Fibroblast of peridontal ligament (primary cell): ENCODE data around the gene ANAPC10.
"Not testable (repeated sequence)": the region's sequence is repeated elsewhere in the genome, so short reads cannot be mapped to it uniquely, and the experiment has no call there.

Source experiments
- DNase-seq: peaks from one replicate; pipeline ENCODE4 v3.0.0-alpha.2; 2010; ENCODE audit errors: extremely low read depth

The ANAPC10 gene, protein sequence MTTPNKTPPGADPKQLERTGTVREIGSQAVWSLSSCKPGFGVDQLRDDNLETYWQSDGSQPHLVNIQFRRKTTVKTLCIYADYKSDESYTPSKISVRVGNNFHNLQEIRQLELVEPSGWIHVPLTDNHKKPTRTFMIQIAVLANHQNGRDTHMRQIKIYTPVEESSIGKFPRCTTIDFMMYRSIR

DNA sequence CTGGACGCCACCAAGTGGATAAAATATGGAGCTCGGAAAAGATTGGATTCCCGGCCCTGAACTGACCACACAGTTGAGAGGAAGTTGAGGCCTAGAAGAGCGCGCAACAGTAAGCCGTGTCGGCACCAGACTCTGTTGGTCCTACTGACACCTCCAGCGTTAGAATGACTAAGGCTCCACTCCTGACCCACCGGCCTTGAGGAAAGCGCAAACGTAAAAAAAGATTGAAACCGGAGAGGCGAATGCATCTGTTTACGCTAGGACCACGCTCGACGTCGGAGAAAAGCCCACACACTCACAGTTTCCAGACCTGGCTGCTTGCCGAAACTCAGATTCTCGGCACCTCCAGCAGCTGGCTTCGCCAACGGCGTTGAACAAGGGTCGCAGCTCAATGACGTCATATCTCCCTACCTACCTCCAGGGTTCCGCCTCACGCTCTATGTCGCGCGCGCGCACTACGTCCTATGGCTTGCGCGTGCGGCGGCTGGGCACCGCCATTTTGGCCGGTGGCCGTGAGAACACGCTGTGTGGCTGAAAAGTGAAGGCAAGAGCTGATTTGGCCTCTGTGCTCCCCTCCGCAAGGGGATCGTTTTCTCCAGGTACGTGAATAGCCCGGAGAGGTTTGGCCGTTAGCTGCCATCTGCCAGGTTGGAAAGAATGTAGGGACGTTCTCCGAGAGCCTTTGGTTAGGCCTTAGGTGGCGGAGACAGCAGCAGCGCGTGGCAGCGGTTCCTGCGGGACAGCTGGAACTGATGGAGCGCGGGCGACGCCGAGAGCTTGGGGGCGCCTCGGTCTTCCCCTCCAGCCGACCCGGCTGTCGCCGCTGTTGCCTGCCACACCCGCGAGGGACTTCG, at the start of gene ANAPC10, which contains the start of gene ABCE1:
TSS of gene ANAPC10 (minus strand) at position 376 of the 854 bp plus-strand sequence. CDS start 2,097 bp downstream, outside the sequence.
TSS of gene ABCE1 (plus strand) at position 491 of the 854 bp plus-strand sequence. CDS start 6,102 bp downstream, outside the sequence.
- DNase-seq, result peak; percentile 99

DNA sequence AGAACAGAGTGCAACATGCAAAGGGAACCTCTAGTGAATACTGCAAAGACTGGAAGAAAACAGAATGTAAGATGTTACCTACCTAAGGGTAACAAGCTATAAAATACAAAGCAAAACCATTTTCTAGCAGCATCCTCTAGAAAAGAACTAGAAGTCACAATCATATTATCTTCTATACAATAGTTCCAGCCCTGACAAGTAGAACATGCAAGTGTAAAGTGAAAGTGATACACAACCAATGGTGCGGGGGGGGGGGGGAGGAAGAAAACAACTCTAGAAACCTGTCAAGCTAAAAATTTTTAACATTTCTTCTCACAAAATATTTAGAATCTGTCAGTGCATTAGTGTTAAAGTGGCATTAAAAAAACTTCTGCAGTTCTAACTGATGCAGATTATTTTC, 38.2 kb upstream of the ANAPC10 start:
- not testable (repeated sequence) for DNase-seq

DNA sequence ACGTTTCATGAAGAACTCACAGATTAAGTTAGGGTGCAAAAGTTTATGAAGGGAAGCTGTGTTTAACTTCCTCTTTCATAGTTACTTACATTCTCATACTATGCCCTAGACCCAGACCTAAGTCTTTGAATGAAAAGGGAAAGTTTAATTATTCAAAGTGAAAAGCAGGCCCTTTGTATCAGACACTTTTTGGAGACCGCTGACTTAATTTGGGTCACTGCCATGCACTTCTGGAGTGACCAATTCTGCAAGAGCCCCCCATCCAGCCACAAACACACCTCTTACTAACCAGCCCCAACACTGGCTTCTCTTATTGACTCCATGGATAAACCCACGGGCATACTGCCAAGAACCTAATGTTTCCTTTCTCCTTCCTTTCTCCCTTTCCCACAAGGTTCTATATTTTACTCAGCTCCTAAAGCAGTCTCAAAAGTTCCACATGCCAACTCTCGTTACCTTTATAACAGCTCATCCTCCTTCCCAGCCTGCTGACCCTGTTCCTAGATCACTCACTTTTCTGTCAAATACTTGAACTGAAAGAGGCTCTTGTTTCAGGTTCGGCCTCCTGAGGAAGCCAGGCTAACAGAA, 34.6 kb upstream of the ANAPC10 start:
- peak; percentile 27 for DNase-seq

DNA sequence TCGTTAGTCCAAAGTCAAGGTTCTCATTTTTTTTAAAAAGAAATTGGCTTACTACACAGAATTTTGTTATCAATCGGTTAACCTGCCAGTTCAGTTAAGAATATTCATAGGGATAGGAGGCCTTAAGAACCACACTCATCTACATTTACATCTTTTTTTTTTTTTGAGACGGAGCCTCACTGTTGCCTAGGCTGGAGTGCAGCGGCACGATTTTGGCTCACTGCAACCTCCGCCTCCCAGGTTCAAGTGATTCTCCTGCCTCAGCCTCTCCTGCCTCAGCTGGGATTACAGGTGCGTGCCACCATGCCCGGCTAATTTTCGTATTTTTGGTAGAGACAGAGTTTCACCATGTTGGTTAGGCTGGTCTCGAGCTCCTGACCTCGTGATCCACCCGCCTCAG, 33.9 kb upstream of the ANAPC10 start:
- no peak for DNase-seq

DNA sequence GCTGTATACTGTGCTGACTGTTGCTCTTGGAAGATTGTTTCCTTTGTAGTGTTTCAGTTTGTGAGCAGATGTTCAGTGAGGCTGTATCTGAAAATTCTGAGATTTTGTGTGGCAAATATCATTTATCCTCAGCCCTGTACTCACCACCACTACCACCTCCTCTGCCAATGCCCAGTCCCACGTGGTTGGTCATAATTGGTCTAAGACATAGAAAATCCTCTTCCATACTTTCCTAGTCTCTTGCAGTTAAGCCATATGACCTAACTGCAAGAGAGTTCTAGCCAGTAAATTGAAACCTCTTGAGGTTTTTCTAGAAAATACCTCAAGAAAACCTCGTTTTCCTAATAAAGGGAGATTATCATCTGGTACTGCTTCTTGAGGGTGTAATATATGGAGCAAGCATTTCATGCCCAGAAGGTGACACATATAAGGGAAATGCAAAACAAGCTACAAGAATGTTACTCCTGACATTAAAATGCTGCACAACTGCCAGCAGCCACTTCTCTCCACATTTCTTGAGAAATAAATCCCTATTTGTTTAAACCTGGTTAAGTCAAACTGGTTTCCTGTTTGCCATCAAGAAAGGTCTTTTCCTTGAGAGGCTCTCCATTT, 32.9 kb upstream of the ANAPC10 start:
- peak; percentile 89 for DNase-seq

DNA sequence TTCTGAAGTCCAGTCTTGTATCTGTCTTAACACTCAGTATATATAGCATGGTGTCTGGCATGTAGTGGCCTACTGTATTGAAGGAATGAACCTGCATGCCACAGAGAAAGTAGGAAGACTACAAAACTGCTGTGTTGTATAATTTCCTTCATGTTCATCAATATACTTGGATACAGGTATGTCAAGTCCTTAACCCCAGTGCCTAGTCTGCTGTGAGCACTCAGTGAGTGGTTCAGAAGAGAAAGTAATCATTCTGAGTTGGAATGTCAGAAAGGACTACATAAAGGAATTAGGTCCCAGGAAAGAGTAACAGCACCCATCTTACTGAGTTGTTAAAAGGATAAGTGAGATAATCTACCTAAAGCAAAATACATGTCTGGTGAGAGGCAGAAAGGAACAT, 32.1 kb upstream of the ANAPC10 start:
- DNase-seq, result no peak

DNA sequence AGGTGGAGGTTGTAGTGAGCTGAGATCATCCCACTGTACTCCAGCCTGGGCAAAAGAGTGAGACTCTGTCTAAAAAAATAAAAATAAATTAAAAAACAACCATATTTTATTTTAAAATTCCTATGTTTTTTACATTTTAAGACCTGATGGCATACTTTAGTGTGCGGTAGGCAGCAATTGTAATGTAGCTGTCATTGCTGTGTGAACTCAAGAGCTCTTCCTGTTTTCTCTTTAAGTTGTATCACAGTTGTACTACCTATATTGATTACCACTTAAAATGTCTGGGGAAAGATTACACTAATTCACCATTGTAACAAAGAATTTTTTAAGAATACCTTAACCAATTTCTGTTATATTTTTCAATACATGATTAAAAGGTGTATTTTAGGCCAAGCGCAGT, 27.4 kb upstream of the ANAPC10 start:
- no peak for DNase-seq

DNA sequence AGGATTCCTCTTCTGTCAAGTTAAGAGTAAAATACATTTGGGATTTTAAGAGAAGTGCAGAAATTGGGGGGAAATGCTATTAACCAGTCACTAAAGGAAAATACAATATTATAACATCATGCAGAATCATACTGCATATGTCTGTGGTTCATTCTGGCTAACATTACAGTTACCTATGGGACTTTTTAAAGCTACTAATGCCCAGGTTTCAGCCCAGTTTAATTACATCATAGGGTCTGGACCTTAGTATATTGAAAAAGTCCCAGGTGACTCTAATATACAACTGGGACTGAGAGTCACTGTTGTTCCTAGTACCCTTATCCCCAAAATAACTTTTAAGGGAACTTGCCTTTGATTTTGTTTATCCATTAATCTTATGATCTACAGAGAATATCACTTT, 10.1 kb upstream of the ANAPC10 start:
- DNase-seq, result no peak

DNA sequence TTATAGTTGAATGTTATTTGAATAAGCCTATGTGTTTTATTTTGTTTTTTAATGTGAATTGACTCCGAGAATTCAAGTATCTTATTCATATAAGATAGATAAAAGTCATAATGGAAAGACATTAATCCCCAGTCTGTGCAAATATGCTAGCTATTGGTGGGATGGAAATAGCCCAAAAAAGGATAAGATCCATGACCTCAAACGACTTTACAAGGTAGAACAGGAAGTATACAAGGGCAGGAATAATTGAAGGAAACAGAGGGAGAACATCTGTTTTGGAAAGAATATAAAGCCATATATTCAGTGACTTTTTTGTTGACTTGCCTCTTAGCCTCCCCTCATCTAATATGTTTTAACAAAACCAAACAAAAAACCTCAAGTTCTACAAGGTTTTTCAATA, 9.1 kb upstream of the ANAPC10 start:
- DNase-seq, result no peak

DNA sequence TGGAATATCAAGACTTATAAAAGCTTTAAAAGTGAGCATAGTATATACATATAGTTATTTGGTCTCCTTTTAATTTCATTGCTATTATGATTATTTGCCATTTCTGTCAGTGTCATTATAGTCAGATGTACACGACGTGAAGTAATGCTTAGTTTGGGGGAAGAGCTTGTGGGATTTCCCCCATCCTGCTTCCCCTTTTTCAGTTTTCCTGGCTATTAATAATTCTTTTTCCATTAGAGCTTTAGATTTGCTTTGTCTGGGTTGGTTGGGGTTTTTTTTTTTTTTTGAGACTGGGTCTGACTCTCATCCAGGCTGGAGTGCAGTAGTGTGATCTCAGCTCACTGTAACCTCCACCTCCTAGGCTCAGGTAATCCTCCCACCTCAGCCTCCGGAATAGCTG, 5.5 kb upstream of the ANAPC10 start:
- no peak for DNase-seq

DNA sequence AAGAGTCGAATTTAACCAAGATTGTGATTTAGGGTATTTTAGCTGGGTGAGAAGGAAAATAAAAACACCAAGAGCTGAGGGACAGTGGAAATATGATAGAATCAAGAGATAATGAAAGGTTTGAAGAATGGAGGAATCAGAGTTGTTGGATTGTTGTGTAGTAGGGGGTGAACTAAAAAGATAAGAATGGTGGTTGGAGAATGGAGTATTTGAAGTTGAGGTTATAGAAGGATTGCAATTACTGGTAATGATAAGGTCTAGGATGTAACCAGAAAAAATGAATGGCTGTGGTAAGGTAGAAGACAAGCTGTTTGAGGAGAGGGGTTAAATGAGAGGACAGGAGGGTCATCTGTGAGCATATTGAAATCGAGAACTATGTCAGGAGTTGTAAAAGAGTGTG, 4.6 kb upstream of the ANAPC10 start:
- DNase-seq, result no peak

DNA sequence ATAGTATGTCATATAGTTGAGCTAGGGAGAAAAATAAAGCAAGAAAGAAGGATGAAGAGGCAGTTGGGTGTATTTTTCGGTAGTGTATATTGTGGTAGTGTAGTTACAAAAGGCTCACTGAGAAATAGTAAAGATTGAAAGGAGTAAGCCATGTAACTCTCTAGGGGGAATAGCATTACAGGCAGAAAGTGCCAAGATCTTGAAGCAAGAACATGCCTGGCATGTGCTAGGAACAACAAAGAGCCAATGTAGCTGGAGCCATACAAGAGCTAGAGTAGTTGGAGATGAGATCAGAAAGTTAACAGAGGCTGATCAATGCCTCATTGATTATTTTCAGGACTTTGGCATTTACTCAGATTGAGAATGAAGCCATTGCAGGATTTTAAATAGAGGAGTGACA, 3.1 kb upstream of the ANAPC10 start:
- peak; percentile 76 for DNase-seq

DNA sequence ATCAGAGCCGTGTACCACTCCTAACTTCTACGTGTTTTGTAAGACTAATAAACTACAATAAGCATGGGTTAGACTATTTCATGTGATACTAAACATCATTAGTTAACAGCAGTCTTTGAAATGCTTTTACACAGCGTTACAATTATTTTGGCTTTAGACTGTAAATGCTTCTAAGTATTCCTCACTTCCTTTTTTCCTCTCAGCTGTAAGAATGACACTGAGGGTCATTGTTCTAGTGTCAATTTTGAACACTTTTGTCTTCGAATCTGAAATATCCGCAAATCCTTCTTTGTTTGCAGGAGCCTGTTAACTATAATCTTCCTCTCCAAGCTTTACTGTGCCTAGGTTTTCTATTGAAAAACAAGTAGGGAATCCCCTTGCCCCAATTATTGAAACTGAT, 1.7 kb upstream of the ANAPC10 start:
- no peak for DNase-seq

DNA sequence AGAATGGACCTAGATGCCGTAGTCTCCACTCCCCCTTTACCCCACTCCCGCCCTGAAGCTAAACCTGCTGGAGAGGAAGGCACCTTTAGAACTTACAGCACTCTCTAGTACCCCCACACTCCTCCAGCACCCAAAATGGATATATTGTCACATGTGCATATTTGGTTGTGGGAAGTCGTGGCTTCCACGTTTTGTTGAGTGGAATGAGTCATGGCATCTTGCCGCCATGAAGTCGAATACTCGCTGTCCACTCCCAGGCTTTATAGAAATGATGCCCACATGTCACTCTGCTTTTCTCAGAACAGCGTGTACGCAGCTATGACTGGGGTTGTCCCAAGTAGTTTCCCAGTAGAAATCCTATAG, 660 bp upstream of the ANAPC10 start:
- DNase-seq, result peak; percentile 61

DNA sequence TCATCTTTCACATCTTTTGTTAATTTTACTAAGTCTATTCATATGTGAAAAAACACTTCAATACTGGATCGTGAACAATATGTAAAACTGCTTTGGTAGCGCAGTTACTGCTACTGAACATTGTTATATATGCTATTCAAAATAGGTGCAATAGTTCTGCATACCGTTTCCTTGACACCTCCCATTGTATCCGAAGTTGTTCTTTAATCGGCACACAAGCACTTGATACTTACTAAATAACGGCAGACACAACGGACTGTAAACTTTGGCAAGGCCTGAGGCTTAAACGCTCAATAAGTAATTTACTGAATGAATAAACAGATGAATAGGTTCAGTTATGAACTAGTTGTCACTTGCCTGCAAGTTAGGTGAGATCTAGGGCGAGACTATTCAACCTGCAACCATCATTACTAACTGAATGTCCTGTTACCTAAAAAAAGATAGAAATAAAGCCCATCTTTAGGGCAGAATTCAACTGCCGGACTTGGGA, 620 bp downstream of the ANAPC10 start:
- DNase-seq, result no peak

DNA sequence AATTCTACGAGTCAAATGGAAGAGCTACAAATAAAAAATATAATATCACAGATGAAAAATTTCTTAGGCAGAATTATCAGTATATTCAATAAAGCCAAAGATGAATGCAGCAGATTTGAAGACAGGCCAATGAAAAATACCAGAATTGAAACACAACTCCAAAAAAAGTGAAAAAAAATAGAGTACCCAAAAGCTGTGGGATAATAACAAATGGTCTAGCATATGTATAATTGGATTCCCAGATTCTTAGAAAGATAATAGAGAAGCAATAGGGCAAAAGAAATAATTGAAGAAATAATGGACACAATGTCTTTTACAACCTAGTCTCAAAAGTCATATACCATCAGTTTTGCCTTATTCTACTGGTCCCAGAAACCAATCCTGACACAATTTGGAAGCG, 4.4 kb downstream of the ANAPC10 start:
- DNase-seq, result no peak

DNA sequence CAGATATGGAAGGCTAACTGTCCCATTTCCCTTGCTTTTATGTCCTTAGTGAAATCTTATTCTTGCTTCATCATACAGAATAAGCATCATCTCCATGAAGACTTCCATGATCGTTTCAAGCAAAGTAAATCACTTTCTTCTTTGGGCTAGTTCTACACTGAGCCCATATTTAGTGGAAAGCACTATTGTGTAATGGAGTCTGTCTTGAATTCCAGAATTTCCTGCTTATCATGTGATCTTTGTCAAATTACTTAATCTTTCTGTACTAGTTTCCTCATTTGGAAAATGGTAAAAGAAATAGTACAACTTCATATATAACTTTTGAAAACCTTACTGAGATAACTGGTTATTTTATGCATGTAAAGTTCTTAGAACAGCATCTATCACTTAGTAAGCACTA, 7.6 kb downstream of the ANAPC10 start:
- DNase-seq, result no peak

DNA sequence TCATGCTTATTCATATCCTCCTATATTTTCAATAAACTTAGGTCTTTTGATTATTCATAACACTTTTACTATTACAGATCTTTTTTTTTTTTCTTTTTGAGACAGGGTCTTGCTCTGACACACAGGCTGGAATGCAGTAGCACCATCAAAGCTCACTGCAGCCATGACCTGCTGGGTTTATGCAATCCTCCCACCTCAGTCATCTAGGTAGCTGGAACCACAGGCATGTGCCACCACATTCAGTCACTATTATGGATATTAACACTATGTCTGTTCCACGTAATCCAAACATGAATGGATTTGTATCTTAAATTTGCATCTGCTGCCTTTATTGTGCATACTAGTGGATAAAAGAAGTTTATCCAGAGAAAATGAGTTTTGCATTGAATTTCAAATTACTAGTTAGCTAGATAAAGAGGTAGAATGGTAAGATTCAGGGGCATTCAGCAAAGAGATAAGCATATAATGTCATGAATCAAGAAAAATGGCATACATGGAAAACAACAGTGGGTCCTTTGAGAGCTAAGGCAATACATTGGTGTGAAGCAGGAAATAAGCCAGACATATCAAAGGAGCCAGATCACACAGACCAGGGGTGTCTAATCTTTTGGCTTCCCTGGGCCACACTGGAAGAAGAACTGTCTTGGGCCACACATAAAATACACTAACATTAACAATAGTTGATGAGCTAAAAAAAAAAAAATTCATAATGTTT, 13.9 kb downstream of the ANAPC10 start:
- no peak for DNase-seq

DNA sequence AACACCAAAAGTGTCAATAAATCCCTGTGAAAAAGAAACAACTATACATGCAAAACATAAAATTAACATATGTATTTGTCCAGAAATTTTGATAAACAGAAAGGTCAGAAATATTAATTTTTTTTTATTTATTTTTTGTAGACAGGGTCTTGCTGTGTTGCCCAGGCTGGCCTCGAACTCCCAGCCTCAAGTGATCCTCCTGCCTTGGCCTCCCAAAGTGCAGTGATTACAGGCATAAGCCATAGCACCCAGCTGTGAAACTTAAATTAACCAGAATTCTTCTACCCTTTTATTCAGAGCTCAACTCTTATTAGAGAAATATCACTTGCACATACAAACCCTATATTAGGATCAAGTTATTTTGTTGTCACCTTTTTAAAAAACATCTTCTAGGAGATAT, 16.2 kb downstream of the ANAPC10 start:
- no peak for DNase-seq

DNA sequence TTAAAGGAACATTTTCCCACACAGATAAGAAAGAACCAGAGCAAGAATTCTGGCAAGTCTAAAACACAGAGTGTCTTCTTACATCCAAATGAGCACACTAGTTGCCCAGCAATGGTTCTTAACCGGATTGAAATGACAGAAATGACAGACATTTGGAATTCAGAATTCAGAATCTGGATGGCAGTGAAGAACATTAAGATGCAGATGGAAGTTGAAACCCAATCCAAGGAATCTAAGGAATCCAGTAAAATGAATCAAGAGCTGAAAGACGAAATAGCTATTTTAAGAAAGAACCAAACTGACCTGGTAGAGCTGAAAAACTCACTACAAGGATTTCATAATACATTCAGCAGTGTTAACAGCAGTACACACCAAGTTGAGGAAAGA, 21.5 kb downstream of the ANAPC10 start:
- DNase-seq, result peak; percentile 27

DNA sequence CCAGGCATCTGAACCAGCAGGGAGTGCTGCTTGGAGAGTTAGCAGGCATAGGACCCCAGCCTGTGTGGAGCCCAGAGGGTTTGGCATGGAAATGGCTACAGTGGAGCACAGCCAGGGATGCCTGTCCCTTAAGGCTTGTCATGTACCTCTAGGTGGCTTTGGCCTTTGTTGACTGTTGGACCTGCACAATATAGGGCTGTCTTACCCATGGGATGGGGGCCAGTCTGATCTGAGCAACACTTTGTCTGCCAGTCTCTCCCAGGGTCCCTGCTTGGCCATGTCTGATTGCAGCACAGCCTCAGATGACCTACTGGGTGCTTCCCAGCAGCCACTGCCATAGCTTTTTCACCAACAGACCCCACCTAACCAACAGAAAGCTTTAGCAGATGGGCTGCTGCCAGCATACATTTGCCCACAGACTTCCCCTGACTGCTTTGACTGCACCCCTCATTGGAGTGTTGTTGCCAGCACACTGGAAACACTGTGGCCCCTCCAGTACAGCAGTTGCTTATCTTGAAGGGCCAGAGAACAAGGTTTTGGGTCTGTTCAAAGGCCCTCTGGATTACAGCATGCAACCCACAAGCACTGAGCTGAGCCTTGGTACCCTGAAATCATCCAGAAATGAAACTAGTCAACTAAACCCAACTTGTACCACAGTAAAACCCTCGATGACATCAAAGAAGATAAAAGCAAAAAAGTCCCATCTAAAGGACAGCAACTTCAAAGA, 22.1 kb downstream of the ANAPC10 start:
- no peak for DNase-seq
